ENCODE data around the gene XIRP2.

XIRP2 gene

GRCh38 chr2:166900700-166901099, 12.4 kb downstream of the XIRP2 start:
- no peak; the same call in 1 of the 2 replicates for TF ChIP-seq CTCF (IDR thresholded peaks at IDR 0.05)

- no peak for TF ChIP-seq CTCF (IDR thresholded peaks at IDR 0.05)
Measured at GRCh38 chr2:166901336-166901735, 13.1 kb downstream of the XIRP2 start.

GRCh38 chr2:166916987-166917386, 28.7 kb downstream of the XIRP2 start:
- no peak for TF ChIP-seq CTCF (IDR thresholded peaks at IDR 0.05)

- TF ChIP-seq CTCF (IDR thresholded peaks at IDR 0.05): no peak
Measured at GRCh38 chr2:166917415-166917814, 29.1 kb downstream of the XIRP2 start.

GRCh38 chr2:166921261-166921896, 33.1 kb downstream of the XIRP2 start:
- TF ChIP-seq CTCF (IDR thresholded peaks at IDR 0.05): no peak

GRCh38 chr2:166924967-166925366, 36.7 kb downstream of the XIRP2 start:
- TF ChIP-seq CTCF (IDR thresholded peaks at IDR 0.05): no peak

- no peak for TF ChIP-seq CTCF (IDR thresholded peaks at IDR 0.05)
Measured at GRCh38 chr2:166926657-166927056, 38.4 kb downstream of the XIRP2 start.

GRCh38 chr2:166932032-166932431, 43.8 kb downstream of the XIRP2 start:
- no peak for TF ChIP-seq CTCF (IDR thresholded peaks at IDR 0.05)
